ENCODE measurements around the gene COQ8A. TPM values are rescaled to one million over a fixed set of nuclear protein-coding genes. Genes with fewer than 3 reads are reported as not detected.

COQ8A gene
- total and polyA plus RNA-seq, 2 donors from 2014 or later = 29.4 to 44.1 TPM

GRCh38 chr1:226981386-226981817, 41.3 kb downstream of the COQ8A start:
- no peak overlapping the region for H3K4me3 ChIP-seq (ENCODE audit: low read length in 3 of 3)
- FAIRE-seq = no peak
- no peaks in the 10 kb centered on the region for H3K27me3 ChIP-seq (ENCODE audit: control insufficient read depth, insufficient read depth, low read length)
- intact Hi-C loops (cut with DNase I) = no loop called here
- DNase-seq = peak in 2 of 5 donors; percentile 40 to 63
- H3K36me3 ChIP-seq (ENCODE audit: control insufficient read depth in 2 of 3, insufficient read depth in 3 of 3, low read length in 3 of 3) = peaks cover 0 to 9% (median 0%) of the 10 kb centered on the region in 3 donors
- H3K27ac ChIP-seq (ENCODE audit: low read depth in 2 of 2, low read length in 2 of 2) = no peak overlapping the region
- TF ChIP-seq, protein P1, sequence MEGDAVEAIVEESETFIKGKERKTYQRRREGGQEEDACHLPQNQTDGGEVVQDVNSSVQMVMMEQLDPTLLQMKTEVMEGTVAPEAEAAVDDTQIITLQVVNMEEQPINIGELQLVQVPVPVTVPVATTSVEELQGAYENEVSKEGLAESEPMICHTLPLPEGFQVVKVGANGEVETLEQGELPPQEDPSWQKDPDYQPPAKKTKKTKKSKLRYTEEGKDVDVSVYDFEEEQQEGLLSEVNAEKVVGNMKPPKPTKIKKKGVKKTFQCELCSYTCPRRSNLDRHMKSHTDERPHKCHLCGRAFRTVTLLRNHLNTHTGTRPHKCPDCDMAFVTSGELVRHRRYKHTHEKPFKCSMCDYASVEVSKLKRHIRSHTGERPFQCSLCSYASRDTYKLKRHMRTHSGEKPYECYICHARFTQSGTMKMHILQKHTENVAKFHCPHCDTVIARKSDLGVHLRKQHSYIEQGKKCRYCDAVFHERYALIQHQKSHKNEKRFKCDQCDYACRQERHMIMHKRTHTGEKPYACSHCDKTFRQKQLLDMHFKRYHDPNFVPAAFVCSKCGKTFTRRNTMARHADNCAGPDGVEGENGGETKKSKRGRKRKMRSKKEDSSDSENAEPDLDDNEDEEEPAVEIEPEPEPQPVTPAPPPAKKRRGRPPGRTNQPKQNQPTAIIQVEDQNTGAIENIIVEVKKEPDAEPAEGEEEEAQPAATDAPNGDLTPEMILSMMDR (IDR thresholded peaks at IDR 0.05; ENCODE audit: borderline replicate concordance, extremely low read depth, insufficient read depth) = no peak
- peaks cover 0 to 4% (median 3%) of the 10 kb centered on the region in 3 donors for H3K4me1 ChIP-seq (ENCODE audit: control insufficient read depth in 2 of 3, insufficient read depth in 2 of 3, low read depth in 1 of 3, low read length in 3 of 3)
- no peaks in the 10 kb centered on the region for H3K9me3 ChIP-seq (ENCODE audit: control insufficient read depth in 2 of 3, insufficient read depth in 1 of 3, low read length in 3 of 3)
- H3K9ac ChIP-seq (ENCODE audit: low read length in 3 of 3) = no peak overlapping the region

GRCh38 chr1:226981838-226982237, 41.7 kb downstream of the COQ8A start:
- intact Hi-C loops (cut with DNase I) = no loop called here

GRCh38 chr1:226982451-226983177, 42.5 kb downstream of the COQ8A start:
- Histone ChIP-seq H3K27me3 (ENCODE audit: control insufficient read depth, insufficient read depth, low read length) (no peaks in the 10 kb centered on the region), H3K4me3 (ENCODE audit: low read length in 3 of 3) (no peak overlapping the region), H3K27ac (ENCODE audit: low read depth in 2 of 2, low read length in 2 of 2) (no peak overlapping the region), H3K9ac (ENCODE audit: low read length in 3 of 3) (no peak overlapping the region), H3K4me1 (ENCODE audit: control insufficient read depth in 2 of 3, insufficient read depth in 2 of 3, low read depth in 1 of 3, low read length in 3 of 3) (peaks cover 0 to 4% (median 3%) of the 10 kb centered on the region in 3 donors), H3K36me3 (ENCODE audit: control insufficient read depth in 2 of 3, insufficient read depth in 3 of 3, low read length in 3 of 3) (peaks cover 0 to 16% (median 9%) of the 10 kb centered on the region in 3 donors), H3K9me3 (ENCODE audit: control insufficient read depth in 2 of 3, insufficient read depth in 1 of 3, low read length in 3 of 3) (no peaks in the 10 kb centered on the region)
- intact Hi-C loops (cut with DNase I) = no loop called here
- TF ChIP-seq, protein P1 (IDR thresholded peaks at IDR 0.05; ENCODE audit: borderline replicate concordance, extremely low read depth, insufficient read depth) = no peak
- FAIRE-seq (no peak), DNase-seq (peak in 1 of 5 donors; percentile 67)

More at GRCh38 chr1:226981838-226982237, 41.7 kb downstream of the COQ8A start:
- TF ChIP-seq, protein P1 (IDR thresholded peaks at IDR 0.05; ENCODE audit: borderline replicate concordance, extremely low read depth, insufficient read depth) = no peak
- no peak overlapping the region for H3K4me3 ChIP-seq (ENCODE audit: low read length in 3 of 3)
- H3K9ac ChIP-seq (ENCODE audit: low read length in 3 of 3) = no peak overlapping the region
- peaks cover 0 to 4% (median 3%) of the 10 kb centered on the region in 3 donors for H3K4me1 ChIP-seq (ENCODE audit: control insufficient read depth in 2 of 3, insufficient read depth in 2 of 3, low read depth in 1 of 3, low read length in 3 of 3)
- no peak overlapping the region for H3K27ac ChIP-seq (ENCODE audit: low read depth in 2 of 2, low read length in 2 of 2)
- no peaks in the 10 kb centered on the region for H3K27me3 ChIP-seq (ENCODE audit: control insufficient read depth, insufficient read depth, low read length)
- H3K36me3 ChIP-seq (ENCODE audit: control insufficient read depth in 2 of 3, insufficient read depth in 3 of 3, low read length in 3 of 3) = peaks cover 0 to 12% (median 4%) of the 10 kb centered on the region in 3 donors
- peak in 1 of 5 donors; percentile 52 for DNase-seq
- FAIRE-seq = no peak
- no peaks in the 10 kb centered on the region for H3K9me3 ChIP-seq (ENCODE audit: control insufficient read depth in 2 of 3, insufficient read depth in 1 of 3, low read length in 3 of 3)
